Suprapubic skin (tissue), 4 donors: ENCODE measurements around the gene SVIP. TPM values are rescaled to one million over a fixed set of nuclear protein-coding genes. Genes with fewer than 3 reads are reported as not detected.

Experiments used
- DNase-seq, 2 donors: peaks; one replicate each; pipeline ENCODE4 v3.0.0-alpha.2; 2019; ENCODE audit warnings: low spot score in 2 of 2
- H3K27ac ChIP-seq: fragments of 200-600 bp; sonication (generic); one replicate; pipeline ENCODE4 v1.5.1; 2019
- H3K27me3 ChIP-seq: fragments of 200-600 bp; sonication (generic); one replicate; pipeline ENCODE4 v1.5.1; 2019
- H3K36me3 ChIP-seq: fragments of 200-600 bp; sonication (generic); one replicate; pipeline ENCODE4 v1.5.1; 2019
- H3K4me1 ChIP-seq: fragments of 200-600 bp; sonication (generic); one replicate; pipeline ENCODE4 v1.5.1; 2019
- H3K4me3 ChIP-seq: fragments of 200-600 bp; sonication (generic); one replicate; pipeline ENCODE4 v1.5.1; 2019; ENCODE audit warnings: mild to moderate bottlenecking
- H3K9me3 ChIP-seq: fragments of 200-600 bp; sonication (generic); one replicate; pipeline ENCODE4 v1.5.1; 2019
- CTCF ChIP-seq, 2 donors: fragments of 200-600 bp in 1 of 2; fragments of 450-650 bp in 1 of 2; sonication (generic) in 1 of 2; IDR thresholded peaks; one replicate each; pipeline ENCODE4 v1.5.1; 2016 to 2019; ENCODE audit warnings: antibody characterized with exemption in 2 of 2, mild to moderate bottlenecking in 1 of 2, moderate library complexity in 1 of 2
- EP300 ChIP-seq: sonication (generic); formaldehyde crosslinking; IDR thresholded peaks from one replicate; pipeline ENCODE4 v1.6.1; 2017; ENCODE audit warnings: antibody characterized with exemption
- POLR2A ChIP-seq, 2 donors: fragments of 450-650 bp; IDR thresholded peaks; one replicate each; pipeline ENCODE4 v1.6.1; 2017; ENCODE audit warnings: antibody characterized with exemption in 2 of 2, mild to moderate bottlenecking in 2 of 2, moderate library complexity in 2 of 2
- POLR2AphosphoS5 ChIP-seq, 3 donors: sonication (generic); formaldehyde crosslinking; IDR thresholded peaks; one replicate each; pipeline ENCODE4 v1.6.1; 2017; ENCODE audit warnings: antibody characterized with exemption in 3 of 3
- WGBS: methylation state at CpG from one replicate; pipeline ENCODE4 v1.1.5; 2018; 5-methylcytosine and 5-hydroxymethylcytosine counted together
- total RNA-seq, 4 donors: library from RNA; depleted of rRNA; stranded (reverse); fragments of >200 nt; gene quantifications; one replicate each; pipeline ENCODE4 v1.1.0, GENCODE V29; 2016

Gene SVIP
- total RNA-seq, 4 donors from 2014 or later, result 6.8 to 10.0 (median 7.9) TPM

GRCh38 chr11:22860241-22860640 lies 30.6 kb upstream of the SVIP start, which contains the start of gene CCDC179:
Gene CCDC179, minus strand, starts transcription at chr11:22860474. Its CDS starts 53 bp downstream, at chr11:22860421.
- H3K36me3 ChIP-seq, result no peaks in the 10 kb centered on the region
- DNase-seq, result no peak
- H3K4me3 ChIP-seq, result no peak within 1 kb of the TSS
- no peaks in the 10 kb centered on the region for H3K27me3 ChIP-seq
- WGBS, result 96% methylated on average over 3 of the region's 4 CpGs
- no peak within 1 kb of the TSS for H3K27ac ChIP-seq
- no peak for TF ChIP-seq POLR2A (IDR thresholded peaks at IDR 0.05)
- TF ChIP-seq POLR2AphosphoS5 (IDR thresholded peaks at IDR 0.05), result no peak
- no peak for TF ChIP-seq CTCF (IDR thresholded peaks at IDR 0.05)
- no peak for TF ChIP-seq EP300
- H3K4me1 ChIP-seq, result no peaks in the 10 kb centered on the region
- H3K9me3 ChIP-seq, result no peaks in the 10 kb centered on the region

GRCh38 chr11:22859756-22860155 lies 30.2 kb upstream of the SVIP start:
- TF ChIP-seq POLR2AphosphoS5 (IDR thresholded peaks at IDR 0.05) (no peak), POLR2A (IDR thresholded peaks at IDR 0.05) (no peak), EP300 (no peak), CTCF (IDR thresholded peaks at IDR 0.05) (no peak)
- Histone ChIP-seq H3K9me3 (no peaks in the 10 kb centered on the region), H3K27ac (no peak overlapping the region), H3K27me3 (no peaks in the 10 kb centered on the region), H3K4me3 (no peak overlapping the region), H3K36me3 (no peaks in the 10 kb centered on the region), H3K4me1 (no peaks in the 10 kb centered on the region)
- no peak for DNase-seq
- WGBS, result 83% methylated on average over 6 of the region's 6 CpGs

GRCh38 chr11:22851477-22851876 lies 21.9 kb upstream of the SVIP start:
- H3K36me3 ChIP-seq, result no peaks in the 10 kb centered on the region
- no peak overlapping the region for H3K4me3 ChIP-seq
- no peak for TF ChIP-seq POLR2AphosphoS5 (IDR thresholded peaks at IDR 0.05)
- no peaks in the 10 kb centered on the region for H3K4me1 ChIP-seq
- H3K9me3 ChIP-seq, result no peaks in the 10 kb centered on the region
- no peak for DNase-seq
- no peaks in the 10 kb centered on the region for H3K27me3 ChIP-seq
- H3K27ac ChIP-seq, result no peak overlapping the region

GRCh38 chr11:22846726-22847125 lies 17.1 kb upstream of the SVIP start:
- DNase-seq, result no peak
- TF ChIP-seq POLR2A (IDR thresholded peaks at IDR 0.05) (no peak), CTCF (IDR thresholded peaks at IDR 0.05) (no peak)
- Histone ChIP-seq H3K4me1 (no peaks in the 10 kb centered on the region), H3K27me3 (no peaks in the 10 kb centered on the region), H3K36me3 (no peaks in the 10 kb centered on the region), H3K9me3 (no peaks in the 10 kb centered on the region), H3K27ac (no peak overlapping the region), H3K4me3 (no peak overlapping the region)
- WGBS, result 90% methylated on average over 1 of the region's 1 CpG

- Histone ChIP-seq H3K4me1 (peaks cover 15% of the 10 kb centered on the region), H3K27ac (no peak overlapping the region), H3K27me3 (no peaks in the 10 kb centered on the region), H3K4me3 (no peak overlapping the region), H3K9me3 (no peaks in the 10 kb centered on the region), H3K36me3 (no peaks in the 10 kb centered on the region)
- TF ChIP-seq EP300 (no peak), CTCF (IDR thresholded peaks at IDR 0.05) (no peak), POLR2A (IDR thresholded peaks at IDR 0.05) (no peak), POLR2AphosphoS5 (IDR thresholded peaks at IDR 0.05) (no peak)
- WGBS, result 56% methylated on average over 3 of the region's 3 CpGs
- DNase-seq, result no peak
Measured at GRCh38 chr11:22832315-22833015, 2.9 kb upstream of the SVIP start.

GRCh38 chr11:22830082-22830414 lies 447 bp upstream of the SVIP start:
- H3K27ac ChIP-seq, result no peak overlapping the region
- TF ChIP-seq EP300 (no peak), POLR2AphosphoS5 (IDR thresholded peaks at IDR 0.05) (no peak), CTCF (IDR thresholded peaks at IDR 0.05) (no peak), POLR2A (IDR thresholded peaks at IDR 0.05) (no peak)

More at GRCh38 chr11:22830082-22830414, 447 bp upstream of the SVIP start:
- Histone ChIP-seq H3K4me3 (peak overlapping the region; percentile 73), H3K27me3 (no peaks in the 10 kb centered on the region), H3K4me1 (peaks cover 15% of the 10 kb centered on the region), H3K36me3 (peaks cover 4% of the 10 kb centered on the region), H3K9me3 (no peaks in the 10 kb centered on the region)
- WGBS, result 10% methylated on average over 4 of the region's 4 CpGs
- no peak for DNase-seq
